ENCODE data around the gene CERK. TPM values are rescaled to one million over a fixed set of nuclear protein-coding genes. Genes with fewer than 3 reads are reported as not detected.

Gene CERK
- total and polyA plus RNA-seq, 2 of the 13 experiments (the other 11 are each of a cell fraction or from before 2014, with no cell fraction given), result 40.3 to 41.9 TPM

DNA sequence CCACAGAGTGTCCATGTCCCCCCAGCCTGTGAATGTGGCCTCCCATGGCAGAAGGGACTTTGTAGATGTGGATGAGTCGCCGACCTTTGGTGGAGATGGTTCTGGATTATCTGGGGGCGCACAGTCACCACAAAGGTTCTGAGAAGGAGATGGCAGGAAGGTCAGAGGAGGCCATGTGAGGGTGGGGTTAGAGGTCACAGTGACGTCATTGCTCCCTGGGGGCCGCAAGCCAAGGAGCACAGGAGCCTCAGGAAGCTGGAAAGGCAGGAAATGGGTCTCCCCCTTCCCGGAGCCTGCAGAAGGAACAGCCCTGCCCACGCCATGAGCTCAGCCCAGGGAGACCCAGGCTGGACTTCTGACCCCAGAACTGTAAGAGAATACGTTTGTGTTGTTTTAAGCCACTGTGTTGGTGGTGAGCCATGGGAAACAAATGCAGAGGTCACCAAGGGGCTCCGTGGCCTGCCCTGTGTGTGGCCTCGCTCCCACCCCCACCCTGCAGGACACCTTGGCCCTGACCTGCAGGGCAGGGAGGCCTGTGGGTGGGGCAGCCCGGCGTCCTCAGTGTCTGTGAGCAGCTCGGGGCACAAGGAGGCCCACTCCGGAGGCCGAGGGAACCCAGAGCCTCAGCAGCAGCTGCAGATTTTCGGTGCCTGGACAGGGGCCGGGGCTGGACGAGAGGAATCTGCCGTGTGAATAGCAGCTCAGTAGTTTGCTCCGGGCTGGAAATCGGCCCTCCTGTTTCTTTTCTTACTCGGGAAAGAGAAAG, 85.8 kb downstream of the CERK start (continued):
- TF ChIP-seq NFYB (CRISPR knock-in tag; IDR thresholded peaks at IDR 0.05) (no peak), KLF15 (CRISPR knock-in tag; IDR thresholded peaks at IDR 0.05; ENCODE audit: borderline replicate concordance) (no peak), RXRB (CRISPR knock-in tag; IDR thresholded peaks at IDR 0.05; ENCODE audit: borderline replicate concordance) (peak; percentile 94), ESRRA (CRISPR knock-in tag; IDR thresholded peaks at IDR 0.05; ENCODE audit: low read depth) (peak; percentile 89), IKZF4 (CRISPR knock-in tag; IDR thresholded peaks at IDR 0.05; ENCODE audit: borderline replicate concordance, low read depth, not compliant biosample characterization) (no peak), ZNF83 (CRISPR knock-in tag; IDR thresholded peaks at IDR 0.05; ENCODE audit: borderline replicate concordance) (no peak), HNRNPUL1 (IDR thresholded peaks at IDR 0.05; ENCODE audit: low read depth, low read length) (no peak), SMARCE1 (IDR thresholded peaks at IDR 0.05; ENCODE audit: borderline replicate concordance) (no peak), ZNF775 (CRISPR knock-in tag; IDR thresholded peaks at IDR 0.05; ENCODE audit: borderline replicate concordance) (no peak), DNMT3B (CRISPR knock-in tag; conservative IDR thresholded peaks at IDR 0.05) (no peak), ZNF777 (CRISPR knock-in tag; IDR thresholded peaks at IDR 0.05) (no peak), GLI4 (CRISPR knock-in tag; IDR thresholded peaks at IDR 0.05; ENCODE audit: borderline replicate concordance) (no peak), ZNF629 (CRISPR knock-in tag; conservative IDR thresholded peaks at IDR 0.05) (0 out of 2 replicates have a peak, but pooled peaks have one; percentile 4), KAT7 (CRISPR knock-in tag; IDR thresholded peaks at IDR 0.05; ENCODE audit: borderline replicate concordance) (no peak; the same call in 1 of the 2 replicates), ZNF430 (CRISPR knock-in tag; IDR thresholded peaks at IDR 0.05) (no peak), ZFY (CRISPR knock-in tag; IDR thresholded peaks at IDR 0.05) (peak; percentile 49), NFIC (IDR thresholded peaks at IDR 0.05; ENCODE audit: low read length) (no peak)
- TF ChIP-seq, protein P1, sequence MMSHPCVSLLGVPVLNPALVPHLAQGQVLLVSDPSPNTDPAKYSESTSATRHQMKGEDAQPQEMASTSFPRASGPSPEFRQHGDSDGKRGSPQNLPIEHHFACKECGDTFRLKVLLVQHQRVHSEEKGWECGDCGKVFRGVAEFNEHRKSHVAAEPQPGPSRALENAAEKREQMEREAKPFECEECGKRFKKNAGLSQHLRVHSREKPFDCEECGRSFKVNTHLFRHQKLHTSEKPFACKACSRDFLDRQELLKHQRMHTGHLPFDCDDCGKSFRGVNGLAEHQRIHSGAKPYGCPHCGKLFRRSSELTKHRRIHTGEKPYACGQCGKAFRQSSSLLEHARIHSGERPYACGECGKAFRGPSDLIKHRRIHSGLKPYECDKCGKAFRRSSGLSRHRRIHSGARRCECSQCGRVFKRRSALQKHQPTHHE (CRISPR knock-in tag; IDR thresholded peaks at IDR 0.05; ENCODE audit: borderline replicate concordance), result no peak
- TF ChIP-seq, protein P2, sequence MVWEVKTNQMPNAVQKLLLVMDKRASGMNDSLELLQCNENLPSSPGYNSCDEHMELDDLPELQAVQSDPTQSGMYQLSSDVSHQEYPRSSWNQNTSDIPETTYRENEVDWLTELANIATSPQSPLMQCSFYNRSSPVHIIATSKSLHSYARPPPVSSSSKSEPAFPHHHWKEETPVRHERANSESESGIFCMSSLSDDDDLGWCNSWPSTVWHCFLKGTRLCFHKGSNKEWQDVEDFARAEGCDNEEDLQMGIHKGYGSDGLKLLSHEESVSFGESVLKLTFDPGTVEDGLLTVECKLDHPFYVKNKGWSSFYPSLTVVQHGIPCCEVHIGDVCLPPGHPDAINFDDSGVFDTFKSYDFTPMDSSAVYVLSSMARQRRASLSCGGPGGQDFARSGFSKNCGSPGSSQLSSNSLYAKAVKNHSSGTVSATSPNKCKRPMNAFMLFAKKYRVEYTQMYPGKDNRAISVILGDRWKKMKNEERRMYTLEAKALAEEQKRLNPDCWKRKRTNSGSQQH (CRISPR knock-in tag; IDR thresholded peaks at IDR 0.05; ENCODE audit: low read depth), result no peak
- TF ChIP-seq, protein P3, sequence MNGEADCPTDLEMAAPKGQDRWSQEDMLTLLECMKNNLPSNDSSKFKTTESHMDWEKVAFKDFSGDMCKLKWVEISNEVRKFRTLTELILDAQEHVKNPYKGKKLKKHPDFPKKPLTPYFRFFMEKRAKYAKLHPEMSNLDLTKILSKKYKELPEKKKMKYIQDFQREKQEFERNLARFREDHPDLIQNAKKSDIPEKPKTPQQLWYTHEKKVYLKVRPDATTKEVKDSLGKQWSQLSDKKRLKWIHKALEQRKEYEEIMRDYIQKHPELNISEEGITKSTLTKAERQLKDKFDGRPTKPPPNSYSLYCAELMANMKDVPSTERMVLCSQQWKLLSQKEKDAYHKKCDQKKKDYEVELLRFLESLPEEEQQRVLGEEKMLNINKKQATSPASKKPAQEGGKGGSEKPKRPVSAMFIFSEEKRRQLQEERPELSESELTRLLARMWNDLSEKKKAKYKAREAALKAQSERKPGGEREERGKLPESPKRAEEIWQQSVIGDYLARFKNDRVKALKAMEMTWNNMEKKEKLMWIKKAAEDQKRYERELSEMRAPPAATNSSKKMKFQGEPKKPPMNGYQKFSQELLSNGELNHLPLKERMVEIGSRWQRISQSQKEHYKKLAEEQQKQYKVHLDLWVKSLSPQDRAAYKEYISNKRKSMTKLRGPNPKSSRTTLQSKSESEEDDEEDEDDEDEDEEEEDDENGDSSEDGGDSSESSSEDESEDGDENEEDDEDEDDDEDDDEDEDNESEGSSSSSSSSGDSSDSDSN (CRISPR knock-in tag; IDR thresholded peaks at IDR 0.05), result 0 out of 2 replicates have a peak, but pooled peaks have one; percentile 12
- TF ChIP-seq, protein P4, sequence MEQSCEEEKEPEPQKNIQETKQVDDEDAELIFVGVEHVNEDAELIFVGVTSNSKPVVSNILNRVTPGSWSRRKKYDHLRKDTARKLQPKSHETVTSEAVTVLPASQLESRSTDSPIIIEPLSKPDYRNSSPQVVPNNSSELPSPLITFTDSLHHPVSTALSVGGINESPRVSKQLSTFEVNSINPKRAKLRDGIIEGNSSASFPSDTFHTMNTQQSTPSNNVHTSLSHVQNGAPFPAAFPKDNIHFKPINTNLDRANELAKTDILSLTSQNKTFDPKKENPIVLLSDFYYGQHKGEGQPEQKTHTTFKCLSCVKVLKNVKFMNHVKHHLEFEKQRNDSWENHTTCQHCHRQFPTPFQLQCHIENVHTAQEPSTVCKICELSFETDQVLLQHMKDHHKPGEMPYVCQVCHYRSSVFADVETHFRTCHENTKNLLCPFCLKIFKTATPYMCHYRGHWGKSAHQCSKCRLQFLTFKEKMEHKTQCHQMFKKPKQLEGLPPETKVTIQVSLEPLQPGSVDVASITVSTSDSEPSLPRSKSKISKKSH (CRISPR knock-in tag; IDR thresholded peaks at IDR 0.05; ENCODE audit: borderline replicate concordance), result no peak

All from HepG2 (cell line).